GM23248 (cell line): ENCODE data around the gene ACCS.

Experiments used
- EZH2 ChIP-seq: fragments of 200-600 bp; sonication (generic); IDR thresholded peaks from 2 replicates; pipeline ENCODE4 v1.6.1; 2018; ENCODE audit warnings: antibody characterized with exemption, mild to moderate bottlenecking; ENCODE audit not compliant: insufficient read depth, poor library complexity, severe bottlenecking
- EZH2phosphoT487 ChIP-seq: fragments of 200-600 bp; sonication (generic); IDR thresholded peaks from 2 replicates; pipeline ENCODE4 v1.6.1; 2018; ENCODE audit warnings: antibody characterized with exemption, moderate library complexity, mild to moderate bottlenecking, low read depth; ENCODE audit not compliant: insufficient read depth

DNA sequence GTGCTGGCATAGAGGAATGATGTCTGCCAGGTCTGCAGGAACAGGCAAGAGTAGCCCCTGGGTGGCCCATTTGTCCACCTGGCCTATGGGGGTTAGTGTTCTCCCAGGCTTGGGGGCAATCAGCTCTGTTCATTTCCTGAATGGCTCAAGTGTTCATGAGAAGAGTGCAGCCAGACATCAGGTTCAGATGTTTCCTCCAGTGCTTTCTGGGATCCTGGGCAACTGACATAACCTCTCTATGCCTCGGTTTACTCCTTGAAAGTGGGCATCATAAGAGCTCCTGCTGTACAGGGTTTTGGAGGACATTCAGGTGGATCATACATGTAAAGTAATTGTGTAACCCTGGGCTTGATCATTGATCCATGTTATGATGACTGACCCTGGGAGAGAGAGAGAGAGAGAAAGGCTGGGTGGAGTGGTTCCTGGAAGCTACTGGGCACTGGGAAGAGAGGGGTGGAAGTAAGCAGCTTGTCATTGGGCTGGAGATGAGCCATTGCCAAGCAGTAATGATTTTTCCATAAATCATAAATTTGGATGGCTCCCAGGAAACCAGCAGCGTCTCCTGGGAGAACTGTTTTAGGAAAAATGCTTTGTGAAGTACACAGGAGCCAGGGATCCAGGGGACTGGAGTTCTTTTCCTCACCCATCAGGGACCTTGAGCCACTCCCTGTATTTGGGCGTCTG is 48.5 kb upstream of the ACCS start:
- TF ChIP-seq EZH2 = no peak
- no peak for TF ChIP-seq EZH2phosphoT487
